Panc1 (cell line): ENCODE results near the gene ROR1. TPM values are rescaled to one million over a fixed set of nuclear protein-coding genes. Genes with fewer than 3 reads are reported as not detected.
A peak's percentile ranks its signal among the peaks of the same experiment; 100 is the strongest.

Experiments used
- ATAC-seq: fragments of 200-7000 bp; cut with Tn5 transposase; 2 replicates; pipeline ENCODE4 v1.9.1; 2020; ENCODE audit warnings: mild to moderate bottlenecking, moderate library complexity
- BruUV-seq: library from RNA; stranded (reverse); fragments of 400-500 nt; replicated peaks from 2 replicates; lab custom pipeline; 2021; lab: Mats Ljungman, UMichigan
- CTCF ChIA-PET: fragments of 300-600 bp; sonication (Branson Sonifier 250); formaldehyde crosslinking; loops from one replicate; lab custom pipeline; 2022; ENCODE audit warnings: antibody characterized with exemption; lab: Charles Lee
- POLR2A ChIA-PET: fragments of 300-600 bp; sonication (Branson Sonifier 250); formaldehyde crosslinking; loops from one replicate; lab custom pipeline; 2022; ENCODE audit warnings: antibody characterized with exemption; lab: Charles Lee
- DNase-seq: peaks from one replicate; pipeline ENCODE4 v3.0.0-alpha.2; 2010; ENCODE audit warnings: low read depth, low spot score
- H3K27ac ChIP-seq: 2 replicates; pipeline ENCODE4 v1.5.1; 2011; ENCODE audit warnings: mild to moderate bottlenecking, low read length, inconsistent platforms
- H3K27me3 ChIP-seq: fragments of 200-500 bp; sonication (Bioruptor generic); 2 replicates; pipeline ENCODE4 v1.6.0; 2014; ENCODE audit warnings: low read length, inconsistent platforms; ENCODE audit not compliant: control insufficient read depth, insufficient read depth
- H3K36me3 ChIP-seq: fragments of 200-500 bp; sonication (Bioruptor generic); 2 replicates; pipeline ENCODE4 v1.5.1; 2014; ENCODE audit warnings: inconsistent platforms, mild to moderate bottlenecking, low read length, moderate library complexity; ENCODE audit not compliant: control insufficient read depth, insufficient read depth
- H3K4me1 ChIP-seq: 2 replicates; pipeline ENCODE4 v1.5.1; 2011; ENCODE audit warnings: inconsistent platforms, mild to moderate bottlenecking, low read length, moderate library complexity; ENCODE audit not compliant: control insufficient read depth, insufficient read depth
- H3K4me3 ChIP-seq, 2 experiments: 2 replicates each; pipeline ENCODE4 v1.5.1; 2011 to 2012; ENCODE audit warnings: low read depth in 2 of 2, low read length in 2 of 2, mild to moderate bottlenecking in 2 of 2, inconsistent platforms in 1 of 2, moderate library complexity in 1 of 2
- H3K9me3 ChIP-seq: fragments of 200-500 bp; sonication (Bioruptor generic); 2 replicates; pipeline ENCODE4 v1.5.1; 2014; ENCODE audit warnings: low read depth, mild to moderate bottlenecking, inconsistent platforms, low read length, moderate library complexity; ENCODE audit not compliant: control insufficient read depth, insufficient read depth
- CTCF ChIP-seq: fragments of 450-650 bp; IDR thresholded peaks from 2 replicates; pipeline ENCODE4 v1.5.1; 2017; ENCODE audit warnings: mild to moderate bottlenecking
- POLR2AphosphoS5 ChIP-seq: IDR thresholded peaks from 2 replicates; pipeline ENCODE4 v1.6.1; 2012; ENCODE audit warnings: mild to moderate bottlenecking, low read depth, low read length, moderate library complexity
- REST ChIP-seq, 2 experiments: IDR thresholded peaks; 2 replicates each; pipeline ENCODE4 v1.6.1; 2011 to 2012; ENCODE audit warnings: low read depth in 2 of 2, control low read depth in 1 of 2, low read length in 1 of 2, mild to moderate bottlenecking in 1 of 2, moderate library complexity in 1 of 2; ENCODE audit not compliant: insufficient read depth in 1 of 2
- SIN3A ChIP-seq: IDR thresholded peaks from 2 replicates; pipeline ENCODE4 v1.6.1; 2012; ENCODE audit warnings: low read depth, mild to moderate bottlenecking, low read length, moderate library complexity, borderline replicate concordance; ENCODE audit not compliant: insufficient read depth
- TCF7L2 ChIP-seq: IDR thresholded peaks from 2 replicates; pipeline ENCODE4 v1.6.1; 2011; ENCODE audit warnings: mild to moderate bottlenecking, low read depth, low read length, inconsistent platforms
- in situ Hi-C: cut with HindIII; loops from 2 replicates; pipeline ENCODE4 v1.10.0; 2016; ENCODE audit warnings: low sequenced_read_pairs, low pct_unique_long_range_greater_than_20kb
- intact Hi-C: fragments of 100-400 bp; cut with micrococcal nuclease; formaldehyde crosslinking; loops from one replicate; pipeline ENCODE4 v1.10.0; 2022; ENCODE audit not compliant: unreplicated experiment
- total RNA-seq: library from RNA; stranded (reverse); gene quantifications from one replicate; pipeline ENCODE4 v1.2.1, GENCODE V29; 2021; ENCODE audit not compliant: unreplicated experiment

The ROR1 gene
- total RNA-seq, 1 experiment from 2014 or later = 19.3 TPM

GRCh38 chr1:63794939-63795378 is 21.1 kb downstream of the ROR1 start:
- no peak for TF ChIP-seq POLR2AphosphoS5
- TF ChIP-seq TCF7L2 = no peak
- TF ChIP-seq CTCF = no peak
- no peak for TF ChIP-seq REST (IDR thresholded peaks at IDR 0.05; ENCODE audit: insufficient read depth in 1 of 2, low read depth in 2 of 2, low read length in 1 of 2)
- TF ChIP-seq SIN3A = no peak
- Histone ChIP-seq H3K27ac (peak overlapping the region; percentile 70), H3K4me3 (no peak overlapping the region), H3K27me3 (no peaks in the 10 kb centered on the region), H3K36me3 (no peaks in the 10 kb centered on the region; the same call in 1 of the 2 replicates), H3K9me3 (no peaks in the 10 kb centered on the region), H3K4me1 (peaks cover 49% of the 10 kb centered on the region)
- DNase-seq (no peak), ATAC-seq (peak; percentile 84)
- ChIA-PET CTCF (interaction anchor here (1.0 to 1.2 kb wide), 2 partner anchors 103 to 123 kb away, joined by 3 read pairs; no protein-coding TSS in a partner anchor), POLR2A (interaction anchor here (0.6 kb wide), 1 partner anchor 20 kb away, joined by 3 read pairs; no protein-coding TSS in a partner anchor)
- BruUV-seq = no TSS peak
- intact Hi-C loops (no loop called here), in situ Hi-C loops (no loop called here)

GRCh38 chr1:63795455-63795854 is 21.6 kb downstream of the ROR1 start:
- Histone ChIP-seq H3K9me3 (no peaks in the 10 kb centered on the region), H3K27ac (peak overlapping the region; percentile 70), H3K36me3 (no peaks in the 10 kb centered on the region; the same call in 1 of the 2 replicates), H3K27me3 (no peaks in the 10 kb centered on the region), H3K4me1 (peaks cover 52% of the 10 kb centered on the region), H3K4me3 (no peak overlapping the region)
- intact Hi-C loops = no loop called here
- in situ Hi-C loops = no loop called here
- peak; percentile 23; the same call in 1 of the 2 replicates for ATAC-seq
- DNase-seq = no peak
- ChIA-PET CTCF (interaction anchor here (1.2 kb wide), 1 partner anchor 104 kb away, joined by 3 read pairs; no protein-coding TSS in a partner anchor), POLR2A (interaction anchor here (0.6 kb wide), 1 partner anchor 20 kb away, joined by 3 read pairs; no protein-coding TSS in a partner anchor)
- no TSS peak for BruUV-seq
- TF ChIP-seq CTCF (no peak), POLR2AphosphoS5 (no peak), REST (IDR thresholded peaks at IDR 0.05; ENCODE audit: insufficient read depth in 1 of 2, low read depth in 2 of 2, low read length in 1 of 2) (no peak)
